HUES64 (cell line): ENCODE measurements around the gene PAK6.

Source experiments
- H3K27ac ChIP-seq: 2 replicates; pipeline ENCODE4 v1.7.0; 2013; ENCODE audit warnings: low read depth, low read length, inconsistent platforms
- H3K27me3 ChIP-seq: 2 replicates; pipeline ENCODE4 v1.6.1; 2013; ENCODE audit warnings: mild to moderate bottlenecking, low read length; ENCODE audit not compliant: insufficient read depth
- H3K36me3 ChIP-seq: 2 replicates; pipeline ENCODE4 v1.6.1; 2013; ENCODE audit warnings: mild to moderate bottlenecking, low read length; ENCODE audit not compliant: insufficient read depth
- H3K4me1 ChIP-seq: 2 replicates; pipeline ENCODE4 v1.6.1; 2013; ENCODE audit warnings: mild to moderate bottlenecking, low read length, moderate library complexity; ENCODE audit not compliant: insufficient read depth
- H3K4me3 ChIP-seq: 2 replicates; pipeline ENCODE4 v1.5.1; 2013; ENCODE audit warnings: mild to moderate bottlenecking, low read length, moderate library complexity
- H3K9ac ChIP-seq: 2 replicates; pipeline ENCODE4 v1.6.1; 2013; ENCODE audit warnings: mild to moderate bottlenecking, low read depth, low read length
- H3K9me3 ChIP-seq: 2 replicates; pipeline ENCODE4 v1.6.1; 2013; ENCODE audit warnings: low read depth, low read length; ENCODE audit not compliant: insufficient read depth
- WGBS: fragments of 150-250, 120-280 bp; methylation state at CpG from one replicate; pipeline ENCODE4 v1.1.7; 2013; ENCODE audit warnings: missing lambda C conversion rate; 5-methylcytosine and 5-hydroxymethylcytosine counted together

PAK6 gene

GRCh38 chr15:40280260-40281056 is 41.6 kb downstream of the PAK6 start:
- Histone ChIP-seq H3K4me3 (peak overlapping the region; percentile 45), H3K9ac (no peak overlapping the region), H3K9me3 (no peaks in the 10 kb centered on the region), H3K36me3 (no peaks in the 10 kb centered on the region), H3K27ac (no peak overlapping the region), H3K27me3 (peaks cover 67% of the 10 kb centered on the region), H3K4me1 (peaks cover 27% of the 10 kb centered on the region)
- 6% methylated on average over 29 of the region's 30 CpGs for WGBS

DNA sequence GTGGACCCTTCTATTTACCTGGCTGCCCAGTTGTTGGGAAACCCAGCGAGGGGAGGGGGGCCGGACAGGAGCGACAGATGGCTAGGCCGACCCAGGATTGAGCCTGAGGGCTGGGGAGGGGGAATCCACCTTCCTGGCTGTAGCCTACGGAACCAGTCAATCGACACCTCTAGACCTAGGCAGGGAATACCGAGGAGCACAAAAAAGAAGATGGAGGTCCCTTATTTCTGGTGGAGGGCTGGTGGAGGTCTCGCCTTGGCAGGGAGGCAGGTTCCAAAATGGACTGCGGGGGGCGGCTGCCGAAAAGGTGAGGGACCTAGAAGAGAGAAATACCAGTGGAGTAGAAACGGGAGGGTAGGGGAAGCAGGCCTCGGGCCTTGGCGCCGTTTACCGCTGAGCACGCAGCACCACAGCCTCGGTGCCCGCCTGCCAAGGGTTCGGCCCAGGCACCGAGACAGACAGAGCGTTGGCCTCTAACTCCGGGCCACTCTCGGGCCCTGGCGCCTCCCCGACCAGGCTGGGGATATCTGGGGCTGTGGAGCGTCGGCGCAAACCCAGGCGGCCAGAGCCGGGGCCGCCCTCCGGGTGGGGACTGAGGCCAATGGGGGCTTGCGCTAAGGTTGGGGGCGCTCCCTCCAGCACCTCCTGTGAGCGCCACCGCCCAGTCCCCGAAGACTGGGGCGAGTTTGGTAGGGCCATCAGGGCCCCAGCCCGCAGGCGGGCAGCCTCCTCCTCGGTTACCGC is 42.4 kb downstream of the PAK6 start:
- peaks cover 35% of the 10 kb centered on the region for H3K4me1 ChIP-seq
- H3K9ac ChIP-seq = no peak overlapping the region
- H3K27ac ChIP-seq = no peak overlapping the region
- peak overlapping the region; percentile 45 for H3K4me3 ChIP-seq
- H3K36me3 ChIP-seq = no peaks in the 10 kb centered on the region
- H3K9me3 ChIP-seq = no peaks in the 10 kb centered on the region
- 10% methylated on average over 43 of the region's 43 CpGs for WGBS
- H3K27me3 ChIP-seq = peaks cover 69% of the 10 kb centered on the region

DNA sequence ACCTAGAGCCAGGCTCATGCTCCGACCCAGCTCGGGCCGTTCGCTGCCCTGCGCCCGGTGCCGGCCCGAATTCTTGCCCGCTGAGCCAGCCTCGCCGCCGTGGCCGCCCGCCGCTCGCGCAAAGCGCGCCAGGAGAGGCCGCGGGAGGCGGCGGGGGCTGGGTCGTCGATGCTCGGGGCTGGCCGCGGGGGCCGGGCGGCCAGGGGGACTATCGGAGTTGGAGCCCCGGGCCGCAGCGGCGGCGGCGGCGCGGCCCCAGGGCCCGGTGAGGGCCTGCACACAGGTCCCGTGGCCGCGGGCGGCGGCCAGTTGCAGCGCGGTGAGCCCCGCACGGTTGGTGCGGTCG is 42.9 kb downstream of the PAK6 start:
- Histone ChIP-seq H3K9me3 (no peaks in the 10 kb centered on the region), H3K36me3 (no peaks in the 10 kb centered on the region), H3K4me1 (peaks cover 40% of the 10 kb centered on the region), H3K4me3 (peak overlapping the region; percentile 45), H3K27ac (no peak overlapping the region), H3K9ac (no peak overlapping the region), H3K27me3 (peaks cover 75% of the 10 kb centered on the region)
- WGBS = 1% methylated on average over 51 of the region's 51 CpGs

GRCh38 chr15:40282147-40282868 is 43.4 kb downstream of the PAK6 start:
- Histone ChIP-seq H3K9me3 (no peaks in the 10 kb centered on the region), H3K9ac (no peak overlapping the region), H3K4me1 (peaks cover 40% of the 10 kb centered on the region), H3K36me3 (no peaks in the 10 kb centered on the region), H3K4me3 (peak overlapping the region; percentile 45), H3K27ac (no peak overlapping the region), H3K27me3 (peaks cover 78% of the 10 kb centered on the region)
- 1% methylated on average over 92 of the region's 92 CpGs for WGBS

DNA sequence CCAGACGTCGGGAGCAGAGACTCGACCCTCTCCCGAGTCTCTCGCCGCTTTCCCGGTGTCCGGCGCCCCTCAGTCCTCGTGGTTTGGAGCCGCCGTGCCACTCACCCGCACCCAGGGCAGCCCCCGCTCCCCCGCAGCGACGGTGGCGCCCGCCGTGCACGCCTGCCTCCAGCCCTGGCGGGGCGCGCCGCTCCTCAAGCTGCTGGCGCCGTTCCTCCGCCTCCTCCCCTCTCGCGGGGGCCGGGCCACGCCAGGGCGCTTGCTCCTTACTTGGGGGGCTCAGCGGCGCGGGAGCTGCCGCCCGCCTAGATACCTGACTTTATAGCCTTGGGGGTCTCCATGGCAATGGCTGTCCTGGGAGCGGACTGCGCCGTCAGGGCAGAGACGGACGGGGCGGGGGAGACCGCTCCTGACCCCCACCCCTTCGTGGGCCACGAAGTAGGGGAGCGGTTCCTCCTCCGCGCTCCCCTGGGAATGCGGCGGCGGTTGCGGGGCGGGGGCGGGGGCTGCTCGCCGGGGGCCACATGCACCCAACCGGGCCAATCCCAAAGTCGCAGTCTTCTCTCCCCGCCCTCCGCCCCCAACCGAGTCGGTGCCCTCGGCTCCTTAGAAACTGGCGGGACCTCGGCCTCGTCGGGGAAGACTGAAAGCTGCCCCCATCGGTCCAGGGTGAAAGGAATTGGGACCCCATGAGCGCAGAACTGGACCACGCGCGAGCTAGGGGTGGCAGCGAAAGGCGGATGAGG is 44.2 kb downstream of the PAK6 start, which contains the start of gene ANKRD63:
Gene ANKRD63 (minus strand): TSS at position 196 of the 746 bp plus-strand sequence. CDS start 478 bp downstream, outside the sequence.
- no peak within 1 kb of the TSS for H3K27ac ChIP-seq
- peaks cover 79% of the 10 kb centered on the region for H3K27me3 ChIP-seq
- WGBS = 1% methylated on average over 76 of the region's 76 CpGs
- H3K36me3 ChIP-seq = no peaks in the 10 kb centered on the region
- H3K4me3 ChIP-seq = peak within 1 kb of the TSS; percentile 45
- peaks cover 40% of the 10 kb centered on the region for H3K4me1 ChIP-seq
- H3K9me3 ChIP-seq = no peaks in the 10 kb centered on the region
- no peak within 1 kb of the TSS for H3K9ac ChIP-seq

GRCh38 chr15:40283615-40284300 is 44.9 kb downstream of the PAK6 start:
- H3K27me3 ChIP-seq = peaks cover 72% of the 10 kb centered on the region
- H3K4me3 ChIP-seq = peak overlapping the region; percentile 45
- H3K9ac ChIP-seq = no peak overlapping the region
- no peaks in the 10 kb centered on the region for H3K9me3 ChIP-seq
- no peak overlapping the region for H3K27ac ChIP-seq
- 13% methylated on average over 33 of the region's 33 CpGs for WGBS
- peaks cover 40% of the 10 kb centered on the region for H3K4me1 ChIP-seq
- H3K36me3 ChIP-seq = no peaks in the 10 kb centered on the region

- 20% methylated on average over 4 of the region's 4 CpGs for WGBS
Observed at GRCh38 chr15:40285151-40285550, 46.3 kb downstream of the PAK6 start.

GRCh38 chr15:40285554-40286011 is 46.7 kb downstream of the PAK6 start:
- WGBS = 19% methylated on average over 1 of the region's 1 CpG
- Histone ChIP-seq H3K4me1 (peaks cover 34% of the 10 kb centered on the region), H3K9ac (no peak overlapping the region)

More at GRCh38 chr15:40285151-40285550, 46.3 kb downstream of the PAK6 start:
- Histone ChIP-seq H3K27me3 (peaks cover 70% of the 10 kb centered on the region), H3K27ac (no peak overlapping the region; the same call in 1 of the 2 replicates), H3K4me1 (peaks cover 33% of the 10 kb centered on the region), H3K4me3 (no peak overlapping the region), H3K9me3 (no peaks in the 10 kb centered on the region), H3K36me3 (no peaks in the 10 kb centered on the region), H3K9ac (no peak overlapping the region)

GRCh38 chr15:40286061-40286532 is 47.2 kb downstream of the PAK6 start:
- no peaks in the 10 kb centered on the region for H3K9me3 ChIP-seq
- peak overlapping the region; percentile 34; the same call in 1 of the 2 replicates for H3K27ac ChIP-seq
- peaks cover 69% of the 10 kb centered on the region for H3K27me3 ChIP-seq
- WGBS = 44% methylated on average over 7 of the region's 7 CpGs
- H3K4me3 ChIP-seq = no peak overlapping the region
- H3K4me1 ChIP-seq = peaks cover 29% of the 10 kb centered on the region
- no peak overlapping the region for H3K9ac ChIP-seq
- no peaks in the 10 kb centered on the region for H3K36me3 ChIP-seq

More at GRCh38 chr15:40285554-40286011, 46.7 kb downstream of the PAK6 start:
- H3K36me3 ChIP-seq = no peaks in the 10 kb centered on the region
- no peaks in the 10 kb centered on the region for H3K9me3 ChIP-seq
- H3K27ac ChIP-seq = peak overlapping the region; percentile 34; the same call in 1 of the 2 replicates
- peaks cover 70% of the 10 kb centered on the region for H3K27me3 ChIP-seq
- H3K4me3 ChIP-seq = no peak overlapping the region

GRCh38 chr15:40286794-40287193 is 47.9 kb downstream of the PAK6 start:
- Histone ChIP-seq H3K36me3 (no peaks in the 10 kb centered on the region), H3K4me1 (peaks cover 27% of the 10 kb centered on the region), H3K9ac (no peak overlapping the region), H3K9me3 (no peaks in the 10 kb centered on the region), H3K27ac (no peak overlapping the region), H3K27me3 (peaks cover 69% of the 10 kb centered on the region), H3K4me3 (no peak overlapping the region)
- whole genome bisulfite sequencing = 69% methylated on average over 7 of the region's 7 CpGs
